ENCODE data around the gene SLC22A24. TPM values are rescaled to one million over a fixed set of nuclear protein-coding genes. Genes with fewer than 3 reads are reported as not detected.

SLC22A24 gene
- total and polyA plus RNA-seq, 2 of the 13 experiments (the other 11 are each of a cell fraction or from before 2014, with no cell fraction given), result not detected

GRCh38 chr11:63146581-63146980 is 2.6 kb upstream of the SLC22A24 start (continued):
- TF ChIP-seq ZNF34 (CRISPR knock-in tag; IDR thresholded peaks at IDR 0.05; ENCODE audit: borderline replicate concordance), result no peak
- TF ChIP-seq, protein P1, sequence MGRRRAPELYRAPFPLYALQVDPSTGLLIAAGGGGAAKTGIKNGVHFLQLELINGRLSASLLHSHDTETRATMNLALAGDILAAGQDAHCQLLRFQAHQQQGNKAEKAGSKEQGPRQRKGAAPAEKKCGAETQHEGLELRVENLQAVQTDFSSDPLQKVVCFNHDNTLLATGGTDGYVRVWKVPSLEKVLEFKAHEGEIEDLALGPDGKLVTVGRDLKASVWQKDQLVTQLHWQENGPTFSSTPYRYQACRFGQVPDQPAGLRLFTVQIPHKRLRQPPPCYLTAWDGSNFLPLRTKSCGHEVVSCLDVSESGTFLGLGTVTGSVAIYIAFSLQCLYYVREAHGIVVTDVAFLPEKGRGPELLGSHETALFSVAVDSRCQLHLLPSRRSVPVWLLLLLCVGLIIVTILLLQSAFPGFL (CRISPR knock-in tag; IDR thresholded peaks at IDR 0.05), result no peak
- TF ChIP-seq ZNF577 (CRISPR knock-in tag; IDR thresholded peaks at IDR 0.05; ENCODE audit: borderline replicate concordance, low read depth), result no peak
- TF ChIP-seq, protein P2, sequence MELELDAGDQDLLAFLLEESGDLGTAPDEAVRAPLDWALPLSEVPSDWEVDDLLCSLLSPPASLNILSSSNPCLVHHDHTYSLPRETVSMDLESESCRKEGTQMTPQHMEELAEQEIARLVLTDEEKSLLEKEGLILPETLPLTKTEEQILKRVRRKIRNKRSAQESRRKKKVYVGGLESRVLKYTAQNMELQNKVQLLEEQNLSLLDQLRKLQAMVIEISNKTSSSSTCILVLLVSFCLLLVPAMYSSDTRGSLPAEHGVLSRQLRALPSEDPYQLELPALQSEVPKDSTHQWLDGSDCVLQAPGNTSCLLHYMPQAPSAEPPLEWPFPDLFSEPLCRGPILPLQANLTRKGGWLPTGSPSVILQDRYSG (CRISPR knock-in tag; IDR thresholded peaks at IDR 0.05), result no peak

DNA sequence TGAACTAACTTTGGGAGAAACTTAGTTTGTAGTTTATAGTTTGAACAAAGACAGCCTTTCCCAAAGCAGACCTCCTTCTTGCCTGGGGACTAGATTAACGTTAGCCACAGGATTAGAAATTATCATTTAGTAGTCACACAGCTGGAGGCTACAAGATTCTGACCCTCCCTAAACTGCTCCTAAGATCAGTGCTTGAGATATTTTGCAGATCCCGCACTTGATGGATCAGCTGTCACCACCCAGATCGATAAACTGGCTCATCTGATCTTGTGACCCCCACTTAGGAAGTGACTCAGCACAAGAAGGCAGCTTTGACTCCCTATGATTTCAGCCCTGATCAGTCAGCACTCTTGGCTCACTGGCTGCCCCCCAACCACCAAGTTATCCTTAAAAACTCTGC is 1.6 kb downstream of the SLC22A24 start:
- no peak overlapping the region for H2AFZ ChIP-seq (ENCODE audit: low read length)
- H3K9ac ChIP-seq (ENCODE audit: insufficient read depth, low read depth, low read length), result no peak overlapping the region
- H3K27ac ChIP-seq (ENCODE audit: extremely low read length, insufficient read depth, low read length), result no peak overlapping the region
- intact Hi-C loops (cut with micrococcal nuclease; ENCODE audit: unreplicated experiment), result no loop called here
- ChIA-PET CTCF (ENCODE audit: low intra/inter-chr PET ratio, low total read pairs) (no interaction called here), POLR2A (no interaction called here)
- DNase-seq (ENCODE audit: low spot score), result no peak
- FAIRE-seq, result no peak
- no peaks in the 10 kb centered on the region for H3K4me1 ChIP-seq (ENCODE audit: insufficient read depth, low read length)
- no peaks in the 10 kb centered on the region for H3K36me3 ChIP-seq (replicated peaks in 1 of 2; ENCODE audit: control insufficient read depth in 1 of 2, insufficient read depth in 2 of 2, low read length in 2 of 2)
- no peak overlapping the region for H3K4me3 ChIP-seq (replicated peaks in 1 of 3; ENCODE audit: insufficient read depth in 1 of 3, low read depth in 2 of 3, low read length in 3 of 3)
- no peaks in the 10 kb centered on the region for H4K20me1 ChIP-seq (ENCODE audit: insufficient read depth, low read length)
- BruUV-seq (replicated peaks), result no TSS peak
- no peak for ATAC-seq
- H3K79me2 ChIP-seq (ENCODE audit: insufficient read depth, low read length), result no peaks in the 10 kb centered on the region
- 23% methylated on average over 3 of the region's 3 CpGs for WGBS (ENCODE audit: low lambda C conversion rate)
- TF ChIP-seq FOXM1 (CRISPR knock-in tag; IDR thresholded peaks at IDR 0.05) (no peak), IRF2 (CRISPR knock-in tag; IDR thresholded peaks at IDR 0.05) (no peak), SOX5 (CRISPR knock-in tag; IDR thresholded peaks at IDR 0.05; ENCODE audit: borderline replicate concordance) (no peak), ZNF530 (CRISPR knock-in tag; IDR thresholded peaks at IDR 0.05; ENCODE audit: low read depth) (no peak), MEF2D (CRISPR knock-in tag; IDR thresholded peaks at IDR 0.05) (no peak), RFXAP (CRISPR knock-in tag; IDR thresholded peaks at IDR 0.05; ENCODE audit: borderline replicate concordance) (no peak), TBX3 (IDR thresholded peaks at IDR 0.05; ENCODE audit: borderline replicate concordance) (no peak), MLX (CRISPR knock-in tag; IDR thresholded peaks at IDR 0.05) (no peak)
- no peak overlapping the region for H3K4me2 ChIP-seq (ENCODE audit: low read depth, low read length)
- no peaks in the 10 kb centered on the region for H3K9me3 ChIP-seq (ENCODE audit: low read length)
- no peaks in the 10 kb centered on the region for H3K27me3 ChIP-seq (ENCODE audit: control insufficient read depth in 1 of 2, insufficient read depth in 2 of 2, low read length in 2 of 2)
- in situ Hi-C loops (cut with HindIII; ENCODE audit: extremely low pct_ligation_motif_present, low pct_unique_long_range_greater_than_20kb), result no loop called here
